GM13976 (cell line): ENCODE results near the gene SMAD1.

Experiments used
- DNase-seq: peaks from one replicate; pipeline ENCODE4 v3.0.0; 2012; ENCODE audit warnings: low spot score
- in situ Hi-C: fragments of 300-500 bp; cut with MboI; formaldehyde crosslinking; loops from one replicate; pipeline ENCODE4 v1.12.0; 2022; ENCODE audit warnings: low sequenced_read_pairs, mixed read lengths, inconsistent platforms; ENCODE audit not compliant: unreplicated experiment
- TF ChIP-seq, protein P1 (sequence below): IDR thresholded peaks from 2 replicates; pipeline ENCODE4 v1.5.1; 2012; ENCODE audit warnings: borderline replicate concordance, mild to moderate bottlenecking; ENCODE audit not compliant: insufficient read depth; ENCODE audit errors: extremely low read depth, missing control alignments, control extremely low read depth

SMAD1 gene

DNA sequence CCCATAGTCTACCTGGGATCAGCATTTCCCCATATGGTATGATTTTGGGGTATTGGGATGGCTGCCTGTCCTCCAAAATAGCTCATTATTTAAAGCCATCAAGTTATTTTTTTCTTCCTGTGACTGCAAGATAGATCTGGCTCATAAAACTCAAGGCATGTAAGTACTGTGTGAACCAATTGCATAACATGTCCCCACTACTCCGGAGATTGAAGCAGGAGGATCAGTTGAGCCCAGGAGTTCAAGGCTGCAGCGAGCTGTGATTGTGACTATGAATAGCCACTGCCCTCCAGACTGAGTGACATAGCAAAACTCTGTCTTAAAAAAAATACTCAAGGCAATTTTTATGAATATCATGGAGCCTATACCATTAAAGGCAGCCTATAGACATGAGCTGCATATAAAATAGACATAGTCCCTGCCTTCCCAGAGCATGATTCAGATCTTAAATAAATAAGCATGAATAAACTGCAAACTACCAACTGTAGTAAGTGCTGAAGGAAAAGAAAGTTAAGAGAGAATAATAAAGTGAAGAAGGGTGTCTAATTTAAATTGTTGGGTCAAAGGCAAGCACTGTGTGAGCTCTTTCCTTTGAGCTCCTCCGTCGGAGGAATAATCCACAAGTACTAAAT is 120.6 kb downstream of the SMAD1 start:
- no peak for DNase-seq
- TF ChIP-seq, protein P1, sequence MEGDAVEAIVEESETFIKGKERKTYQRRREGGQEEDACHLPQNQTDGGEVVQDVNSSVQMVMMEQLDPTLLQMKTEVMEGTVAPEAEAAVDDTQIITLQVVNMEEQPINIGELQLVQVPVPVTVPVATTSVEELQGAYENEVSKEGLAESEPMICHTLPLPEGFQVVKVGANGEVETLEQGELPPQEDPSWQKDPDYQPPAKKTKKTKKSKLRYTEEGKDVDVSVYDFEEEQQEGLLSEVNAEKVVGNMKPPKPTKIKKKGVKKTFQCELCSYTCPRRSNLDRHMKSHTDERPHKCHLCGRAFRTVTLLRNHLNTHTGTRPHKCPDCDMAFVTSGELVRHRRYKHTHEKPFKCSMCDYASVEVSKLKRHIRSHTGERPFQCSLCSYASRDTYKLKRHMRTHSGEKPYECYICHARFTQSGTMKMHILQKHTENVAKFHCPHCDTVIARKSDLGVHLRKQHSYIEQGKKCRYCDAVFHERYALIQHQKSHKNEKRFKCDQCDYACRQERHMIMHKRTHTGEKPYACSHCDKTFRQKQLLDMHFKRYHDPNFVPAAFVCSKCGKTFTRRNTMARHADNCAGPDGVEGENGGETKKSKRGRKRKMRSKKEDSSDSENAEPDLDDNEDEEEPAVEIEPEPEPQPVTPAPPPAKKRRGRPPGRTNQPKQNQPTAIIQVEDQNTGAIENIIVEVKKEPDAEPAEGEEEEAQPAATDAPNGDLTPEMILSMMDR, result no peak
- in situ Hi-C loops, result loop anchor here (10.0 kb wide), 1 partner anchor 367 kb away; no protein-coding TSS in a partner anchor

DNA sequence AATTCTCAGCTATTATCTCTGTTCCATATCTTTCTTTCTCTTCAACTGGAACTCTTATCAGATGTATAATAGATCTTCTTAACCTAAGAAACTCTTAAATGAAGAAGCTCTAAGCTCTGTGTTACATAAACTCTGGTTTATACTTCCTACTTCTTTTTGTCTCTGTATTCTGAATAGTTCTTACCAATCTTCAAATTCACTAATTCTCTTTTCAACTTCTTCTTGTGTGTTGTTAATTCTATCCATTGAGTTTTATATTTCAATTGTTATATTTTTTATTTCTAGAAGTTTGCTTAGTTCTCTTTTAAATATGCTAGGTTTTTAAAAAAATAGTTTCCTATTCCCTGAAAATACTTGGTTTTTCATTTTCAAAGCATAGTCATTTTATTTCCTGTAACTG is 124.3 kb downstream of the SMAD1 start:
- in situ Hi-C loops, result loop anchor here (10.0 kb wide), 1 partner anchor 371 kb away; no protein-coding TSS in a partner anchor
- no peak for DNase-seq
- TF ChIP-seq, protein P1, result no peak
